HepG2 (cell line): ENCODE measurements around the gene C11orf86. TPM values are rescaled to one million over a fixed set of nuclear protein-coding genes. Genes with fewer than 3 reads are reported as not detected.

ENCODE experiments used
- AHR ChIP-seq: IDR thresholded peaks from 2 replicates; pipeline ENCODE4 v1.6.1; 2018; ENCODE audit warnings: missing genetic modification reagents, missing compliant biosample characterization
- ETS1 ChIP-seq: sonication (generic); formaldehyde crosslinking; IDR thresholded peaks from 2 replicates; pipeline ENCODE4 v1.4.0; 2020; ENCODE audit warnings: missing genetic modification reagents
- HOXA9 ChIP-seq: sonication (generic); formaldehyde crosslinking; IDR thresholded peaks from 2 replicates; pipeline ENCODE4 v1.8.1; 2022; ENCODE audit warnings: missing genetic modification reagents, mild to moderate bottlenecking, moderate library complexity, borderline replicate concordance
- KDM3A ChIP-seq: IDR thresholded peaks from 2 replicates; pipeline ENCODE4 v1.6.1; 2018; ENCODE audit warnings: low read depth, missing compliant biosample characterization
- KLF13 ChIP-seq: sonication (generic); formaldehyde crosslinking; IDR thresholded peaks from 2 replicates; pipeline ENCODE4 v1.4.0; 2020; ENCODE audit warnings: mild to moderate bottlenecking, missing genetic modification reagents
- KLF6 ChIP-seq: IDR thresholded peaks from 2 replicates; pipeline ENCODE4 v1.8.0; 2016; ENCODE audit warnings: missing biosample characterization, missing genetic modification reagents
- REL ChIP-seq: sonication (generic); formaldehyde crosslinking; conservative IDR thresholded peaks from 2 replicates; pipeline ENCODE4 v1.8.0; 2022; ENCODE audit warnings: mild to moderate bottlenecking, missing genetic modification reagents, moderate library complexity
- RNF2 ChIP-seq: fragments of 450-650 bp; conservative IDR thresholded peaks from 2 replicates; pipeline ENCODE4 v1.6.1; 2016; ENCODE audit warnings: low read depth
- RNF219 ChIP-seq: sonication (generic); formaldehyde crosslinking; IDR thresholded peaks from 2 replicates; pipeline ENCODE4 v1.5.0; 2020; ENCODE audit warnings: mild to moderate bottlenecking, missing genetic modification reagents
- TARDBP ChIP-seq: sonication (generic); formaldehyde crosslinking; IDR thresholded peaks from 2 replicates; pipeline ENCODE4 v1.8.0; 2022; ENCODE audit warnings: mild to moderate bottlenecking, missing genetic modification reagents
- TOPORS ChIP-seq: sonication (generic); formaldehyde crosslinking; IDR thresholded peaks from 2 replicates; pipeline ENCODE4 v1.8.0; 2023; ENCODE audit warnings: mild to moderate bottlenecking, missing genetic modification reagents
- ZKSCAN8 ChIP-seq: IDR thresholded peaks from 2 replicates; pipeline ENCODE4 v1.6.1; 2016; ENCODE audit warnings: borderline replicate concordance, missing genetic modification reagents, missing compliant biosample characterization
- ZNF552 ChIP-seq: sonication (generic); formaldehyde crosslinking; IDR thresholded peaks from 2 replicates; pipeline ENCODE4 v1.9.0; 2022; ENCODE audit warnings: missing genetic modification reagents, mild to moderate bottlenecking, borderline replicate concordance
- ZNF770 ChIP-seq: sonication (generic); formaldehyde crosslinking; IDR thresholded peaks from 2 replicates; pipeline ENCODE4 v1.5.0; 2020; ENCODE audit warnings: mild to moderate bottlenecking, missing genetic modification reagents
- polyA plus RNA-seq, 8 experiments: library from polyadenylated mRNA; depleted of rRNA in 3 of 8; stranded (reverse) in 7 of 8; unstranded in 1 of 8; fragments of >200 nt; fragmentation: Illumina TruSeq in 4 of 8; extraction: Trizol in 4 of 8; gene quantifications; 2 replicates each; pipeline versions ENCODE4 v1.2.1 to v1.2.3, GENCODE V29; 2011 to 2016; ENCODE audit warnings: low read depth in 4 of 8, missing spikeins in 1 of 8, mixed read lengths in 1 of 8; ENCODE audit not compliant: insufficient read depth in 1 of 8
- total RNA-seq, 5 experiments: library from RNA; depleted of rRNA; stranded (reverse); fragments of >200 nt; fragmentation: Illumina TruSeq; extraction: Trizol; gene quantifications; 2 replicates each; pipeline ENCODE4 v1.2.3, GENCODE V29; 2016; ENCODE audit warnings: low read depth in 1 of 5
- TF ChIP-seq, protein P1 (sequence below): sonication (generic); formaldehyde crosslinking; IDR thresholded peaks from 2 replicates; pipeline ENCODE4 v1.4.0; 2020; ENCODE audit warnings: missing genetic modification reagents
- TF ChIP-seq, protein P2 (sequence below): sonication (generic); formaldehyde crosslinking; IDR thresholded peaks from 2 replicates; pipeline ENCODE4 v1.5.0; 2020; ENCODE audit warnings: mild to moderate bottlenecking, low read depth, missing genetic modification reagents, borderline replicate concordance

The C11orf86 gene
- total and polyA plus RNA-seq, 2 of the 13 experiments (the other 11 are each of a cell fraction or from before 2014, with no cell fraction given): 0.11 to 0.18 TPM

- TF ChIP-seq RNF219 (no peak), KLF6 (peak; percentile 73; the same call in 1 of the 2 replicates), ETS1 (no peak), ZNF770 (CRISPR knock-in tag) (peak; percentile 16; the same call in 1 of the 2 replicates), TOPORS (no peak; the same call in 1 of the 2 replicates), AHR (CRISPR knock-in tag) (no peak), KDM3A (CRISPR knock-in tag) (no peak), TARDBP (CRISPR knock-in tag) (peak; percentile 94), KLF13 (CRISPR knock-in tag) (no peak), ZNF552 (CRISPR knock-in tag) (no peak), HOXA9 (no peak), ZKSCAN8 (CRISPR knock-in tag) (peak; percentile 46; the same call in 1 of the 2 replicates), RNF2 (no peak), REL (CRISPR knock-in tag) (no peak)
- TF ChIP-seq, protein P1, sequence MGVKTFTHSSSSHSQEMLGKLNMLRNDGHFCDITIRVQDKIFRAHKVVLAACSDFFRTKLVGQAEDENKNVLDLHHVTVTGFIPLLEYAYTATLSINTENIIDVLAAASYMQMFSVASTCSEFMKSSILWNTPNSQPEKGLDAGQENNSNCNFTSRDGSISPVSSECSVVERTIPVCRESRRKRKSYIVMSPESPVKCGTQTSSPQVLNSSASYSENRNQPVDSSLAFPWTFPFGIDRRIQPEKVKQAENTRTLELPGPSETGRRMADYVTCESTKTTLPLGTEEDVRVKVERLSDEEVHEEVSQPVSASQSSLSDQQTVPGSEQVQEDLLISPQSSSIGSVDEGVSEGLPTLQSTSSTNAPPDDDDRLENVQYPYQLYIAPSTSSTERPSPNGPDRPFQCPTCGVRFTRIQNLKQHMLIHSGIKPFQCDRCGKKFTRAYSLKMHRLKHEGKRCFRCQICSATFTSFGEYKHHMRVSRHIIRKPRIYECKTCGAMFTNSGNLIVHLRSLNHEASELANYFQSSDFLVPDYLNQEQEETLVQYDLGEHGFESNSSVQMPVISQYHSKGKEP (CRISPR knock-in tag): no peak
- TF ChIP-seq, protein P2, sequence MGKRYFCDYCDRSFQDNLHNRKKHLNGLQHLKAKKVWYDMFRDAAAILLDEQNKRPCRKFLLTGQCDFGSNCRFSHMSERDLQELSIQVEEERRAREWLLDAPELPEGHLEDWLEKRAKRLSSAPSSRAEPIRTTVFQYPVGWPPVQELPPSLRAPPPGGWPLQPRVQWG (CRISPR knock-in tag): no peak
These were observed 4.2 kb upstream of the C11orf86 start (continued) for GRCh38 chr11:66970807-66971442.
